HG03039 (cell line): ENCODE data around the gene FLACC1.
"Not testable (repeated sequence)": the region's sequence is repeated elsewhere in the genome, so short reads cannot be mapped to it uniquely, and the experiment has no call there.

Experiments
- ATAC-seq: cut with Tn5 transposase; IDR thresholded peaks from one replicate; pipeline ENCODE4 v1.9.1; 2021; ENCODE audit warnings: mild to moderate bottlenecking, moderate library complexity; ENCODE audit not compliant: unreplicated experiment

The FLACC1 gene, protein sequence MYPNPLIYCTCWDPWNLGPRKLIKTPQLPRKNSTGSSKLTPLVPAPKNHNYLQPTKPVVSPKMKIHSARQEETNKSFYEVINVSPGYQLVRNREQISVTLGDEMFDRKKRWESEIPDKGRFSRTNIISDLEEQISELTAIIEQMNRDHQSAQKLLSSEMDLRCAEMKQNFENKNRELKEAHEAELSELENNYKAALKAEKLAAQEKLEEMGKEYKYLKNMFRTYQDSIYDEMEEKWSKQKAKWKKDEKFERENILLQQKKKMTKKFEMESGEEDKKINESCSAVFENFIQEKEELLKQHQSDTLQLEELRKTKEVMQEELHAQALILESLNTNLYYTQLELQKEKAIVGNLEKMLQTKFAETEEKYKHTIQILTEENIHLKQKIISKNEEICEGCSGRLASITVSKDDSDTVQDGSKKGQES

GRCh38 chr2:201357221-201357620, at the start of gene FLACC1:
Gene FLACC1 (minus strand): TSS chr2:201357345. CDS start chr2:201351404, 5,941 bp downstream.
- no peak for ATAC-seq

DNA sequence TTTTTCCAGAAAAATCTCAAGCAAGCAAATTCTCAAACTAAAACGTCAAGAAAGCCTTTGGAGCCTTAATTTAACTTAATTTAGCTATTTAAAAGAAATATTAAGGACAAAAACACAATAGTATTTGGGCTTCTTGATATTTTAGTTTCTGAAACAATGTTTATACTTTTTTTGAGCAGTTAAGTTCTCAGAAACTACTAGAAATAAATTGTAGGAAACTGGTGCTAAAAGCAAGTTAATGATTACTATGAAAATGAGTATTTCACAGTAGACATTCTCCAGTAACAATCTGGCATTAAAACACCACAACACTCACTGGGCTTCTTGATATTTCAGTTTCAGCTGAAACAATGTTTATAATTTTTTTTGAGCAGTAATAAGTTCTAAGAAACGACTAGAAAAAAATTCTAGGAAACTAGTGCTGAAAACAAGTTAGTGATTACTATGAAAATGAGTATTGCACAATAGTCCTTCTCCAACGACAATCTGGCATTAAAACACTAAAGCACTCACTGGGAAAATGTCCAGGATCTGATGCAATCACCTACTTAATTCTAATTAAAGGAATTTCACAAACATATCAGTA, 49.0 kb upstream of the FLACC1 start:
- ATAC-seq = no peak

GRCh38 chr2:201404699-201405280, 47.6 kb upstream of the FLACC1 start:
- ATAC-seq = no peak

DNA sequence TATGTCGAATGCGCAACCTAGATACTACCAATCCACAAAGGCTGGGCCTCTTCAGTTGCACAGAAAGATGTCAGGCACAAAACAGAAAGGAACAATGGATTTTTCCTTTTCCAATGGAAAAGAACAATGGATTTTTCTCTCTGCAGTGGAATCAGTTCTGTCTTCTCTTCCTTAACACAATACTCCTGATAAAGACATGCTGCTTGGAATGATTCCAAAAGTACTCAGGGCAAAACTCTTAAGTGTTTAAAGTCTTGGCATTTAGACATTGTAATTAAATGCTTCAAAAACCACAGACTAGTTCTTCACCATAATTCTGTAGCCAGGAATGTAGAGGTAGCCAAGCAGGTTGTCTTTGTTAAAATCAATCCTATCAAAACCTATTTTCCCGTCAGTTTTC, 46.7 kb upstream of the FLACC1 start:
- ATAC-seq = no peak

GRCh38 chr2:201402651-201403562, 45.8 kb upstream of the FLACC1 start:
- ATAC-seq = no peak

- ATAC-seq = no peak
Measured at GRCh38 chr2:201401815-201402214, 44.7 kb upstream of the FLACC1 start.

- no peak for ATAC-seq
Measured at GRCh38 chr2:201396595-201396994, 39.5 kb upstream of the FLACC1 start.

DNA sequence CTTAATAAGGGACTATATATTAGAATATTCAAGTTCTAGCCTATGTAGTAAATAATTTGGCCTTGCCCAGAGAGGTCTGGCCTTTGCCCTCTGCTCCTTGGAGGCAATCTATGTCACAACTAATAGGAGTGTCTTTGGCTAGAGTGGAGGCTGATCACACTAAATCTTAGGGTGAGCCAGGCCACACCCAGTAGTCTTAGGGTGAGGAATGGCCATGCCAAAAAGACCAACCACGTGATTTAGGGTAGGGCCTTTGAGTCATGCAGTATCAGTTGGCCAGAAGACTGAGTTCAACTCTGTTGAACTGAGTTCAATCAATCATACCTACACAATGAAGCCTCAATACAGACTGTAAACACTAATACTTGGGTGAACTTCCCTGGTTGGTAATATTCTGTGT, 26.0 kb upstream of the FLACC1 start:
- no peak for ATAC-seq

DNA sequence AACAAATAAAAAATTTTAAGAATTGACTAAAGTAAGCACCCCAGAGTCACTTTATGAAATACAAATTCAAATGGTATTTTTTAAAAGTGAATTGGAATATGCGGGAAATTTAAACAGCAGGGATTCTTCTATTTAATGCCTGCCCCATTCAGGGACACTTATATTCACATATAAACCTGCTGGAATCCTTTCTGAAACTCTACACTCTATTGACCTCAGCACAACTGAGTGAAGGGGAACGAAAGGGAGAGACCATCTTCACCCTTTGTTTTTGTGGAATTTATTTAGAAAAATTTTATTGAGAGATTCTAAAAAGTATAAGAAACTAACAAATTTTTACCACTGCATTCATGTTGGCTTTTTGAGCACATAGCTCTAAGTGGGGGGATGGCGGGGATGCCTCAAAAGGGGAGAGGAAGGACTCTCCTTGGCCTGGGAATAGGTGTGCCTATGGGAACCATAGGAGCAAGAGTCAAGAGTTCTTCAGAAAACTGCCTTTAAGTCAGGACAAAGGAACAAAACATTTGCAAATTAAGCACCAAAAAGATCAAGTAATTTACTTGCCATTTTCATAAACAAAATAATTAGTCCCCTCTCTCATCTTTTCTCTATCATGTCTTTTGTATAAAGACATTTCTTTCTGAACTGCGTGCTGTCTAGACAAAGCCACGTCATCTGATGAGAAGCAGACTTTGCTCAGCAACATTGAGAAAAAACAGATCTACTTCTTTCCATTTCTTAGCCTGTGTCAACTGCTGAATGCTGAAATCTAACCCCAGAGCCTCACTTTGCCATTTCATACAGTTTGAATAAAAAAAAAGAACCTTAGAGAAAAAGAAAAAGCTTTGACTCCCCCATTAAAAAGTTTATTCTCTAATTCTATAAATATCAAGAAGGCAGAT, 21.6 kb upstream of the FLACC1 start:
- no peak for ATAC-seq

- no peak for ATAC-seq
Measured at GRCh38 chr2:201377218-201377617, 20.1 kb upstream of the FLACC1 start.

DNA sequence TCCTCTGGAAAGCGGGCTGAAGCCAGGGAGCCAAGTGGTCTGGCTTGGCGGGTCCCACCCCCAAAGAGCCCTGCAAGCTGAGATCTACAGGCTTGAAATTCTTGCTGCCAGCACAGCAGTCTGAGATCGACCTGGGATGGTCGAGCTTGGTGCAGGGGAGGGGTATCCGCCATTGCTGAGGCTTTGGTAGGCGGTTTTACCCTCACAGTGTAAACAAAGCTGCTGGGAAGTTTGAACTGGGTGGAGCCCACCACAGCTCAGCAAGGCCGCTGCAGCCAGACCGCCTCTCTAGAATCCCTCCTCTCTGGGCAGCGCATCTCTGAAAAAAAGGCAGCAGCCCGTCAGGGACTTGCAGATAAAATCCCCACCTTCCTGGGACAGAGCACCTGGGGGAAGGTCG, 12.6 kb upstream of the FLACC1 start:
- no peak for ATAC-seq

DNA sequence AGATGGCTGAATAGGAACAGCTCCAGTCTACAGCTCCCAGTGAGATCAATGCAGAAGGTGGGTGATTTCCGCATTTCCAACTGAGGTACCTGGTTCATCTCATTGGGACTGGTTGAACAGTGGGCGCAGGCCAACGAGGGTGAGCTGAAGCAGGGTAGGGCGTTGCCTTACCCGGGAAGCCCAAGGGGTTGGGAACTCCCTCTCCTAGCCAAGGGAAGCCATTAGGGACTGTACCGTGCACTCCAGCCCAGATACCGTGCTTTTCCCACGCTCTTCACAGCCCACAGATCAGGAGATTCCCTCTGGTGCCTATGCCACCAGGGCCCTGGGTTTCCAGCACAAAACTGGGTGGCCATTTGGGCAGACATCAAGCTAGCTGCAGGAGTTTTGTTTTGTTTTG, 12.2 kb upstream of the FLACC1 start:
- ATAC-seq = not testable (repeated sequence)

- ATAC-seq = no peak
Measured at GRCh38 chr2:201366146-201366545, 9.0 kb upstream of the FLACC1 start.

GRCh38 chr2:201363857-201364560, 6.9 kb upstream of the FLACC1 start:
- no peak for ATAC-seq

DNA sequence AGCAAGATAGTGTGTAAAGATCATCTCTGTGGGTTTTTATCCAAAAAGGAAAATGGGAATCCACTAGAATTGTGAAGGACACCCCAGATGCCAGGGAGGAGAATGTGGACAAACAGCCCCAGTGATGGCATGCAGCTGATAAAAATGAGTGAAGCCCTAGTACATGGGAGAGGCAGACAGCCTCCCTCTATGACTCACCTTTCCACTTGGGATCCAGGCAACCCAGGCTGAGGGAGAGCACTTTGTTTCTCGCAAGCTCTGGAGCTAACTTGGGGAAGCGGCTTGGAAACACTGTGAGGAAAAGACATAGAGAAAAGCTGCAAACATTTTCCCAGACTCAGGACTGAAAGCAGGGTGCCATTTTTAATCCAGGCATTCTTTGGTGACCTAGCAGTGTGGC, 5.3 kb upstream of the FLACC1 start:
- ATAC-seq = no peak

DNA sequence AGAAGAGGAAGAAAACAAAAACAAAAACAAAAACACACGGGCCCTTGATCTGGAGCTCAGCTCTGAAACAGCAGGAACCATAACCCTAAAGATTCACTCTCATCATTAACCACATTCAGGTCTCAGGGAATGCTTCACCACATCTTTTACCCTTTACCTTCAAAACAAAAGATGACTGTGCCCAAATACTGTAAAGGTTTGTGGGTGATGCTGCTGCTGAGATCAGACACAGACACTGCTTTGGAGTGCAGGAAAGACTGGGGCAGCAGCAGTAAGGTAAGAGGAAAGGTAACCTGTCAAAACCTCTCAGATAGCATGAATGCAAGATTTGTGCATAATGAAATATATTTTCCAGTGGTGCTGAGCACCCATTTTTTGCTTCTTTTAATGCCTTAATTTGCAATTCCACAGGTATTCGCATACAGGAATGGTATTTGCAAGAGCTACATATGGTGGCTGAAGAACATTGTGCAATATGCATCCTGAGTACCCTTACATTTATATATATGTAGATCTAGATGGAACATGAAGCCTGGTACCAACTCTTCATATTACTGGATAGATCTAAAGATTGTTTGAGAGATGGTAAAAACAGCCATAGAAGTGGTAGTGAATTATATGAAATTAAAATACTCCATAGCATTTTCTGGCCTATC, 4.1 kb upstream of the FLACC1 start:
- ATAC-seq = no peak

- ATAC-seq = no peak
Measured at GRCh38 chr2:201360256-201360655, 3.1 kb upstream of the FLACC1 start.

DNA sequence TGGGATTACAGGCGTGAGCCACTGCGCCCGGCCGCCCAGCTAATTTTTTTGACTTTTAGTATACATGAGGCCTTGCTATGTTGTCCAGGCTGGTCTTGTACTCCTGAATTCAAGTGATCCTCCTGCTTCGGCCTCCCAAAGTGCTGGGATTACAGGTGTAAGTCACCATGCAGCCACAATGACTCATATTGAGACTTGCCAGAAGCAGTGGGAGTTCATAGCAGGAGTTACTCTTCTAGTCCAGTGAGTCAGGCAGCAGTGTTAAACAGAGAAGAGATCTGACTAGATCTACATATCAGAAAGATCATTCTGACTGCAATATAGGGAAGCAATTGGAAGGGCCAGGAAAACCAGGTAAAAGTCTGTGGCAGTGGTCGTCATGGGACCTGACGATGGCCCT, 1.5 kb upstream of the FLACC1 start:
- ATAC-seq = no peak

GRCh38 chr2:201353116-201353515, 4.0 kb downstream of the FLACC1 start:
- no peak for ATAC-seq
